KMS-11 (cell line): ENCODE data around the gene COX8A.

Experiments
- H2AFZ ChIP-seq: fragments of 200-600 bp; sonication (generic); 2 replicates; pipeline ENCODE4 v1.6.1; 2016; ENCODE audit warnings: antibody characterized with exemption, mixed run types, low read depth
- H3K27ac ChIP-seq: fragments of 200-600 bp; sonication (generic); 2 replicates; pipeline ENCODE4 v1.6.1; 2016; ENCODE audit warnings: mild to moderate bottlenecking, mixed run types
- H3K27me3 ChIP-seq: fragments of 200-600 bp; sonication (generic); 2 replicates; pipeline ENCODE4 v1.6.1; 2017; ENCODE audit warnings: mild to moderate bottlenecking, low read depth, mixed run types, moderate library complexity; ENCODE audit not compliant: insufficient read depth
- H3K36me3 ChIP-seq: fragments of 200-600 bp; sonication (generic); 2 replicates; pipeline ENCODE4 v1.6.1; 2017; ENCODE audit warnings: mild to moderate bottlenecking, mixed run types; ENCODE audit not compliant: insufficient read depth
- H3K4me1 ChIP-seq: fragments of 200-600 bp; sonication (generic); 2 replicates; pipeline ENCODE4 v1.6.1; 2016; ENCODE audit warnings: mild to moderate bottlenecking, low read depth, mixed run types; ENCODE audit not compliant: poor library complexity, severe bottlenecking
- H3K4me2 ChIP-seq: fragments of 200-600 bp; sonication (generic); 2 replicates; pipeline ENCODE4 v1.7.0; 2016; ENCODE audit warnings: mild to moderate bottlenecking, mixed run types
- H3K4me3 ChIP-seq: fragments of 200-600 bp; sonication (generic); IDR thresholded peaks from 2 replicates; pipeline ENCODE4 v1.6.1; 2017; ENCODE audit warnings: low read depth, low read length, mixed read lengths; ENCODE audit not compliant: insufficient read depth
- H3K79me2 ChIP-seq: fragments of 200-600 bp; sonication (generic); 2 replicates; pipeline ENCODE4 v1.6.1; 2016; ENCODE audit warnings: low read depth, mixed run types; ENCODE audit not compliant: insufficient read depth
- H3K9ac ChIP-seq: fragments of 200-600 bp; sonication (generic); 2 replicates; pipeline ENCODE4 v1.6.1; 2016; ENCODE audit warnings: mild to moderate bottlenecking, mixed run types
- H4K20me1 ChIP-seq: fragments of 200-600 bp; sonication (generic); 2 replicates; pipeline ENCODE4 v1.6.1; 2016; ENCODE audit warnings: mild to moderate bottlenecking, mixed run types; ENCODE audit not compliant: insufficient read depth
- TF ChIP-seq, protein P1 (sequence below): fragments of 200-600 bp; sonication (generic); conservative IDR thresholded peaks from 2 replicates; pipeline ENCODE4 v1.6.1; 2017; ENCODE audit warnings: low read depth, mild to moderate bottlenecking, antibody characterized with exemption, low read length, moderate library complexity, mixed read lengths

Gene COX8A

GRCh38 chr11:64022125-64022784 lies 47.8 kb downstream of the COX8A start:
- no peak overlapping the region for H3K9ac ChIP-seq
- H4K20me1 ChIP-seq: no peaks in the 10 kb centered on the region

GRCh38 chr11:64023712-64024710 lies 49.6 kb downstream of the COX8A start:
- Histone ChIP-seq H3K4me1 (peaks cover 11% of the 10 kb centered on the region), H3K9ac (no peak overlapping the region), H3K4me3 (no peak overlapping the region), H3K36me3 (no peaks in the 10 kb centered on the region), H3K27ac (no peak overlapping the region), H3K4me2 (no peak overlapping the region), H2AFZ (no peak overlapping the region), H3K27me3 (no peaks in the 10 kb centered on the region), H3K79me2 (no peaks in the 10 kb centered on the region), H4K20me1 (no peaks in the 10 kb centered on the region)
- TF ChIP-seq, protein P1, sequence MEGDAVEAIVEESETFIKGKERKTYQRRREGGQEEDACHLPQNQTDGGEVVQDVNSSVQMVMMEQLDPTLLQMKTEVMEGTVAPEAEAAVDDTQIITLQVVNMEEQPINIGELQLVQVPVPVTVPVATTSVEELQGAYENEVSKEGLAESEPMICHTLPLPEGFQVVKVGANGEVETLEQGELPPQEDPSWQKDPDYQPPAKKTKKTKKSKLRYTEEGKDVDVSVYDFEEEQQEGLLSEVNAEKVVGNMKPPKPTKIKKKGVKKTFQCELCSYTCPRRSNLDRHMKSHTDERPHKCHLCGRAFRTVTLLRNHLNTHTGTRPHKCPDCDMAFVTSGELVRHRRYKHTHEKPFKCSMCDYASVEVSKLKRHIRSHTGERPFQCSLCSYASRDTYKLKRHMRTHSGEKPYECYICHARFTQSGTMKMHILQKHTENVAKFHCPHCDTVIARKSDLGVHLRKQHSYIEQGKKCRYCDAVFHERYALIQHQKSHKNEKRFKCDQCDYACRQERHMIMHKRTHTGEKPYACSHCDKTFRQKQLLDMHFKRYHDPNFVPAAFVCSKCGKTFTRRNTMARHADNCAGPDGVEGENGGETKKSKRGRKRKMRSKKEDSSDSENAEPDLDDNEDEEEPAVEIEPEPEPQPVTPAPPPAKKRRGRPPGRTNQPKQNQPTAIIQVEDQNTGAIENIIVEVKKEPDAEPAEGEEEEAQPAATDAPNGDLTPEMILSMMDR: no peak

More at GRCh38 chr11:64022125-64022784, 47.8 kb downstream of the COX8A start:
- H2AFZ ChIP-seq: no peak overlapping the region
- H3K4me1 ChIP-seq: peaks cover 11% of the 10 kb centered on the region
- no peaks in the 10 kb centered on the region for H3K79me2 ChIP-seq
- no peak overlapping the region for H3K4me3 ChIP-seq
- H3K4me2 ChIP-seq: no peak overlapping the region
- H3K27me3 ChIP-seq: no peaks in the 10 kb centered on the region
- H3K27ac ChIP-seq: no peak overlapping the region
- no peaks in the 10 kb centered on the region for H3K36me3 ChIP-seq
- TF ChIP-seq, protein P1: no peak

GRCh38 chr11:64025205-64025604 lies 50.8 kb downstream of the COX8A start:
- no peaks in the 10 kb centered on the region for H3K27me3 ChIP-seq
- H2AFZ ChIP-seq: no peak overlapping the region
- no peaks in the 10 kb centered on the region for H4K20me1 ChIP-seq
- H3K9ac ChIP-seq: no peak overlapping the region
- no peaks in the 10 kb centered on the region for H3K79me2 ChIP-seq
- H3K27ac ChIP-seq: no peak overlapping the region
- H3K4me2 ChIP-seq: no peak overlapping the region
- H3K36me3 ChIP-seq: no peaks in the 10 kb centered on the region
- peaks cover 11% of the 10 kb centered on the region for H3K4me1 ChIP-seq
- TF ChIP-seq, protein P1: no peak
- H3K4me3 ChIP-seq: no peak overlapping the region
